Stimulated activated CD8-positive, alpha-beta memory T cell treated with anti-CD3 and anti-CD28 coated beads, Interleukin-15, amount 100 ng/mL, for 4 hours (primary cell): Measurements from ENCODE around the gene OR8H2.
"Not testable (repeated sequence)": the region's sequence is repeated elsewhere in the genome, so short reads cannot be mapped to it uniquely, and the experiment has no call there.

ENCODE experiments used
- DNase-seq, 2 donors: peaks; one replicate each; pipeline ENCODE4 v3.0.0-alpha.2; 2020; ENCODE audit warnings: low read depth in 2 of 2

The OR8H2 gene, protein sequence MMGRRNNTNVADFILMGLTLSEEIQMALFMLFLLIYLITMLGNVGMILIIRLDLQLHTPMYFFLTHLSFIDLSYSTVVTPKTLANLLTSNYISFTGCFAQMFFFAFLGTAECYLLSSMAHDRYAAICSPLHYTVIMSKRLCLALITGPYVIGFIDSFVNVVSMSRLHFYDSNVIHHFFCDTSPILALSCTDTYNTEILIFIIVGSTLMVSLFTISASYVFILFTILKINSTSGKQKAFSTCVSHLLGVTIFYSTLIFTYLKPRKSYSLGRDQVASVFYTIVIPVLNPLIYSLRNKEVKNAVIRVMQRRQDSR

DNA sequence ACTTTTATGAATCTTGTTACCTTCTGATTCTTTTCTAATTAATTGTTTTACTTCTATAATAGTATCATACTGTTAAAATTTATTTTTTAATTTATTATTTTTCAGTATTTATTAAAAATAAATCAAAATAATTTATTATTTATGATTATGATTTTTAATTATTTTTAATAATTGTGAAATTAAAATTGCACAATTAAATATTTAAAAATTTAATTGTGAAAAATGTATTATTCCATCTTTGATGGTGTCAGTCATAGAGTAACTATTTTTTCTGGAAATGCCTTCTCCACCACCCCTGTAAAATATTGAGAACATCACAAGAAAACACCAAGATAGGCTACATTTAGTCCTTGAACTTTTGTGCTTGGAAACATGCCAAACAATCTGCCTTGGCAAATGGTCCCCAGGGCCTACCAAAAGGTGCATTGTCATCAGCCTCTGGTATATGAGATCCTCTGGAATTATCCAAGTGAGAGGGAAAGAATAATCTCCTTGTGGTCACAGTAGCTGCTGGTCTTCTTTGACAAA lies at the start of gene OR8H2:
TSS of gene OR8H2 (plus strand) at position 478 of the 528 bp plus-strand sequence. CDS start 1,356 bp downstream, outside the sequence.
- DNase-seq = no peak

GRCh38 chr11:56056366-56056765 lies 47.1 kb upstream of the OR8H2 start:
- DNase-seq = not testable (repeated sequence)

DNA sequence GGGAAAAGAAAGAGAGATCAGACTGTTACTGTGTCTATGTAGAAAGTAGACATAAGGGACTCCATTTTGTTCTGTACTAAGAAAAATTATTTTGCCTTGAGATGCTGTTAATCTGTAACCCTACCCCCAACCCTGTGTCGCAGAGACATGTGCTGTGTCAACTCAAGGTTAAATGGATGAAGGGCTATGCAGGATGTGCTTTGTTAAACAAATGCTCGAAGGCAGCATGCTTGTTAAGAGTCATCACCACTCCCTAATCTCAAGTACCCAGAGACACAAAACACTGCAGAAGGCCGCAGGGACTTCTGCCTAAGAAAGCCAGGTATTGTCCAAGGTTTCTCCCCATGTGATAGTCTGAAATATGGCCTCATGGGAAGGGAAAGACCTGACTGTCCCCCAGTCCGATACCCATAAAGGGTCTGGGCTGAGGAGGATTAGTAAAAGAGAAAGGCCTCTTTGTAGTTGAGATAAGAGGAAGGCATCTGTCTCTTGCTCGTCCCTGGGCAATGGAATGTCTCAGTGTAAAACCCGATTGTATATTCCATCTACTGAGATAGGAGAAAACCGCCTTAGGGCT lies 45.7 kb upstream of the OR8H2 start:
- DNase-seq = not testable (repeated sequence)

DNA sequence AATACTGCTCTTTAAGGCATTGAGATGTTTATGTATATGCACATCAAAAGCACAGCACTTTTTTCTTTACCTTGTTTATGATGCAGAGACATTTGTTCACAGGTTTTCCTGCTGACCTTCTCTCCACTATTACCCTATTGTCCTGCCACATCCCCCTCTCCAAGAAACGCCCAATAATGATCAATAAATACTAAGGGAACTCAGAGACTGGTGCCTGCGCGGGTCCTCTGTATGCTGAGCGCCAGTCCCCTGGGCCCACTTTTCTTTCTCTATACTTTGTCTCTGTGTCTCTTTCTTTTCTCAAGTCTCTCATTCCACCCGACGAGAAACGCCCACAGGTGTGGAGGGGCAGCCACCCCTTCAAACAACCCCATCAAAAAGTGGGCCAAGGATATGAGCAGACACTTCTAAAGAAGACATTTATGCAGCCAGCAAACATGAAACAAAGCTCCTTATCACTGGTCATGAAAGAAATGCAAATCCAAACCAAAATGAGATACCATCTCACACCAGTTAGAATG lies 45.2 kb upstream of the OR8H2 start:
- DNase-seq = not testable (repeated sequence)

GRCh38 chr11:56066980-56067379 lies 36.5 kb upstream of the OR8H2 start:
- DNase-seq = no peak

GRCh38 chr11:56089697-56090096 lies 13.8 kb upstream of the OR8H2 start:
- no peak for DNase-seq

DNA sequence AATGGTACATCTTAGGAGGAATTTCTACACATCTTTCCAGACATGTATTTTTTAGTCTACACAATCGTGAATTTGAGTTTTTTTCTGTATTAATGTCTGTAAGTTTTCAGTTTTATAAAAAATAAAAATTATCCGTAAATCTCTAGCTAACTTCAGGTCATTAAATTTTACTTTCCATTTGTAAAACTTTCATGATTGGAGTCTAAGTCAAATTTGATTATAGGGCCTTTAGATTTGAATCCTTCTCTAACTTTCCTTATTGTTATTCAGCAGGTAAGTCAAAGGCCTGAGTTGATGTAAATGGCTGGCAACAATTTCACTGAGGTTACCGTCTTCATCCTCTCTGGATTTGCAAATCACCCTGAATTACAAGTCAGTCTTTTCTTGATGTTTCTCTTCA lies 10.5 kb upstream of the OR8H2 start, which contains the start of gene OR8I2:
TSS of gene OR8I2 (plus strand) at position 301 of the 400 bp plus-strand sequence. CDS start at position 301, 0 bp downstream.
- DNase-seq = no peak

- no peak for DNase-seq
Observed at GRCh38 chr11:56122073-56122472, 18.6 kb downstream of the OR8H2 start, which contains the start of gene OR8H3. Gene OR8H3 (plus strand): TSS chr11:56122373. CDS start chr11:56122373, 0 bp downstream.

- no peak for DNase-seq
Observed at GRCh38 chr11:56140151-56140661, 36.7 kb downstream of the OR8H2 start, which contains the start of gene OR8J3. Gene OR8J3 (minus strand): TSS chr11:56140201. CDS start chr11:56137718, 2,483 bp downstream.

DNA sequence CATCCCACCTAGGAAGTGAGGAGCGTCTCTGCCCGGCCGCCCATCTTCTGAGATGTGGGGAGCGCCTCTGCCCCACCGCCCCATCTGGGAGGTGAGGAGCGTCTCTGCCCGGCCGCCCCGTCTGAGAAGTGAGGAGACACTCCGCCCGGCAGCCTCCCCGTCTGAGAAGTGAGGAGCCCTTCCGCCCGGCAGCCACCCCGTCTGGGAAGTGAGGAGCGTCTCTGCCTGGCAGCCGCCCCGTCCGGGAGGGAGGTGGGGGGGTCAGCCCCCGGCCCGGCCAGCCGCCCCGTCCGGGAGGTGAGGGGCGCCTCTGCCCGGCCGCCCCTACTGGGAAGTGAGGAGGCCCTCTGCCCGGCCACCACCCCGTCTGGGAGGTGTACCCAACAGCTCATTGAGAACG lies 40.2 kb downstream of the OR8H2 start:
- DNase-seq = not testable (repeated sequence)

DNA sequence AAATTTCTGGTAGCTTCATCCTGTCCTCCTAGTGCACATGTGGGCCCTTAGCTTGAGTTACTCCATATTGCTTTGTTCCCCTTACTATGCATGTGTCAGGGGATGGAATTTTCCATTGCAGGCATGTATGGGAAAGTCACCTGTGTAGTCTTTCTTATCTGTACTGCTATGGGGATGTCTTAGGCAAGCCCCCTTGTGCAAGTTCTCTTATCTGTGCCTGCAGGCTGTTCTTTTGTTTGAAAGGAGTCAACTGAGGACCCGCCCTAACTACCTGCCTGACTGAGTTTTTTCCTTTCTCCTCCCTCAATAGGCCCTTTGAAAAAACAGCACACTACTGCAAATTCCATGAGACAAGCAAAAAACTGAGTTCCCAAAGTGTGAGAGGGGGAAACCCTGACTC lies 47.9 kb downstream of the OR8H2 start:
- DNase-seq = no peak

DNA sequence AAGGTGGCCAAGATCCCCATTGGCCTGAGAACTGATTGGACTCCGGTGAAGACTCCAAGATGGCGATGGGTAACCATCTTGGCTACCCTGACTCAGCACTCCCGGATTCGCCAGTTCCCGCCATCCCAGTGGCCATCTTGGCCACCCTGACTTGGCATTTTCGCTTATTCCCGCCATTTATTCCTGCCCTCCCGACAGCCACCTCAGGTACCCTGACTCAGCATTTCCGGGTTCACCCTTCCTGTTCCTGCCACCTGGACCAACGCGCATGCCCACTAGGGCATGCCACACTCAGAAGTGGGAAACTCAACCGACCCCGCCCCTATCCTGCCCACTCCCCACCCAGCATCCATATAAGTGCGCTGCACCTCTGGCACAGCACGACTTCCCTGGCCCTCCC lies 48.8 kb downstream of the OR8H2 start:
- DNase-seq = no peak
